ENCODE results near the gene ADCY9. TPM values are rescaled to one million over a fixed set of nuclear protein-coding genes. Genes with fewer than 3 reads are reported as not detected.
"Not testable (repeated sequence)": the region's sequence is repeated elsewhere in the genome, so short reads cannot be mapped to it uniquely, and the experiment has no call there.

The ADCY9 gene
- total and polyA plus RNA-seq, 2 donors (not counting 1 experiment from before 2014, with no cell fraction given), result 1.7 to 2.1 TPM

- H3K4me3 Mint-ChIP-seq, result peak overlapping the region; percentile 69
- CTCF ChIA-PET, result interaction anchor here (1.0 kb wide), 2 partner anchors 9 to 291 kb away, joined by 3 read pairs; no protein-coding TSS in a partner anchor
- H3K4me1 Mint-ChIP-seq, result peaks cover 18% of the 10 kb centered on the region
- TF ChIP-seq EZH2 (IDR thresholded peaks at IDR 0.05; ENCODE audit: borderline replicate concordance, insufficient read depth, low read depth, low read length, poor library complexity, severe bottlenecking) (no peak), CTCF (IDR thresholded peaks at IDR 0.05) (no peak)
- H3K27ac Mint-ChIP-seq, result peak overlapping the region; percentile 73
- H3K4me3 ChIP-seq (ENCODE audit: control extremely low read depth in 1 of 5, extremely low read depth in 1 of 5, insufficient read depth in 1 of 5, low read depth in 2 of 5, low read length in 4 of 5), result no peak overlapping the region
- WGBS (ENCODE audit: insufficient coverage), result 33% methylated on average over 17 of the region's 17 CpGs
- peak; percentile 72 for DNase-seq
- H3K9me3 Mint-ChIP-seq (ENCODE audit: insufficient read depth), result no peaks in the 10 kb centered on the region
- H4K20me1 ChIP-seq (ENCODE audit: control insufficient read depth, insufficient read depth, low read length, poor library complexity, severe bottlenecking), result no peaks in the 10 kb centered on the region
- no peak overlapping the region for H3K9ac ChIP-seq (ENCODE audit: low read length)
- no peaks in the 10 kb centered on the region for H3K36me3 ChIP-seq (replicated peaks in 1 of 2; ENCODE audit: control extremely low read depth in 1 of 2, control insufficient read depth in 1 of 2, extremely low read depth in 1 of 2, insufficient read depth in 2 of 2, low read length in 1 of 2)
- intact Hi-C loops (cut with micrococcal nuclease), result no loop called here
- H3K79me2 ChIP-seq (ENCODE audit: control insufficient read depth, insufficient read depth, low read length), result no peaks in the 10 kb centered on the region
- H3K27ac ChIP-seq (ENCODE audit: low read length in 2 of 2), result no peak overlapping the region
- H3K4me2 ChIP-seq (replicated peaks; ENCODE audit: low read depth, low read length, poor library complexity, severe bottlenecking), result peak overlapping the region; percentile 46
- peaks cover 0 to 10% (median 1%) of the 10 kb centered on the region in 4 experiments for H3K27me3 ChIP-seq (replicated peaks in 1 of 4; ENCODE audit: control extremely low read depth in 1 of 4, control insufficient read depth in 3 of 4, insufficient read depth in 4 of 4, low read length in 3 of 4)
- peak; percentile 41 for ATAC-seq (ENCODE audit: low read depth)
- H3K27me3 Mint-ChIP-seq, result peaks cover 25% of the 10 kb centered on the region
- POLR2A ChIA-PET, result no interaction called here
- peaks cover 11 to 15% of the 10 kb centered on the region in 2 donors for H3K4me1 ChIP-seq (ENCODE audit: control insufficient read depth in 2 of 2, insufficient read depth in 2 of 2, low read length in 2 of 2)
- H2AFZ ChIP-seq (ENCODE audit: insufficient read depth, low read depth, low read length, poor library complexity, severe bottlenecking), result peak overlapping the region; percentile 69
- H3K9me3 ChIP-seq (ENCODE audit: control extremely low read depth in 1 of 3, control insufficient read depth in 2 of 3, insufficient read depth in 1 of 3, low read length in 2 of 3), result peaks cover 0 to 16% (median 0%) of the 10 kb centered on the region in 3 donors
These were observed 153.0 kb downstream of the ADCY9 start for GRCh38 chr16:3963203-3963602.

- ATAC-seq (ENCODE audit: low read depth) (no peak), DNase-seq (no peak)
- Mint-ChIP-seq H3K27ac (no peak overlapping the region), H3K4me1 (peaks cover 18% of the 10 kb centered on the region), H3K27me3 (peaks cover 34% of the 10 kb centered on the region), H3K9me3 (ENCODE audit: insufficient read depth) (no peaks in the 10 kb centered on the region), H3K4me3 (no peak overlapping the region)
- WGBS (ENCODE audit: insufficient coverage), result 96% methylated on average over 7 of the region's 11 CpGs
- Histone ChIP-seq H3K9me3 (ENCODE audit: control extremely low read depth in 1 of 3, control insufficient read depth in 2 of 3, insufficient read depth in 1 of 3, low read length in 2 of 3) (peaks cover 0 to 11% (median 0%) of the 10 kb centered on the region in 3 donors), H3K27ac (ENCODE audit: low read length in 2 of 2) (no peak overlapping the region), H3K36me3 (replicated peaks in 1 of 2; ENCODE audit: control extremely low read depth in 1 of 2, control insufficient read depth in 1 of 2, extremely low read depth in 1 of 2, insufficient read depth in 2 of 2, low read length in 1 of 2) (no peaks in the 10 kb centered on the region), H3K4me1 (ENCODE audit: control insufficient read depth in 2 of 2, insufficient read depth in 2 of 2, low read length in 2 of 2) (peaks cover 11 to 15% of the 10 kb centered on the region in 2 donors), H3K79me2 (ENCODE audit: control insufficient read depth, insufficient read depth, low read length) (no peaks in the 10 kb centered on the region), H3K4me2 (replicated peaks; ENCODE audit: low read depth, low read length, poor library complexity, severe bottlenecking) (no peak overlapping the region), H4K20me1 (ENCODE audit: control insufficient read depth, insufficient read depth, low read length, poor library complexity, severe bottlenecking) (no peaks in the 10 kb centered on the region), H3K9ac (ENCODE audit: low read length) (no peak overlapping the region), H2AFZ (ENCODE audit: insufficient read depth, low read depth, low read length, poor library complexity, severe bottlenecking) (no peak overlapping the region), H3K4me3 (ENCODE audit: control extremely low read depth in 1 of 5, extremely low read depth in 1 of 5, insufficient read depth in 1 of 5, low read depth in 2 of 5, low read length in 4 of 5) (no peak overlapping the region), H3K27me3 (replicated peaks in 1 of 4; ENCODE audit: control extremely low read depth in 1 of 4, control insufficient read depth in 3 of 4, insufficient read depth in 4 of 4, low read length in 3 of 4) (peaks cover 0 to 22% (median 3%) of the 10 kb centered on the region in 4 experiments)
- intact Hi-C loops (cut with micrococcal nuclease), result no loop called here
- ChIA-PET POLR2A (no interaction called here), CTCF (no interaction called here)
- TF ChIP-seq EZH2 (IDR thresholded peaks at IDR 0.05; ENCODE audit: borderline replicate concordance, insufficient read depth, low read depth, low read length, poor library complexity, severe bottlenecking), result no peak
- no peak for TF ChIP-seq CTCF (IDR thresholded peaks at IDR 0.05)
These were observed 154.8 kb downstream of the ADCY9 start for GRCh38 chr16:3961449-3961849.

GRCh38 chr16:3959926-3960590, 156.2 kb downstream of the ADCY9 start:
- 93% methylated on average over 11 of the region's 14 CpGs for WGBS (ENCODE audit: insufficient coverage)
- H3K9me3 ChIP-seq (ENCODE audit: control extremely low read depth in 1 of 3, control insufficient read depth in 2 of 3, insufficient read depth in 1 of 3, low read length in 2 of 3); DNase-seq; H3K9me3 Mint-ChIP-seq (ENCODE audit: insufficient read depth); H4K20me1 ChIP-seq (ENCODE audit: control insufficient read depth, insufficient read depth, low read length, poor library complexity, severe bottlenecking); H3K36me3 ChIP-seq (replicated peaks in 1 of 2; ENCODE audit: control extremely low read depth in 1 of 2, control insufficient read depth in 1 of 2, extremely low read depth in 1 of 2, insufficient read depth in 2 of 2, low read length in 1 of 2); H3K79me2 ChIP-seq (ENCODE audit: control insufficient read depth, insufficient read depth, low read length); POLR2A ChIA-PET; H3K9ac ChIP-seq (ENCODE audit: low read length); H3K27ac Mint-ChIP-seq; intact Hi-C loops (cut with micrococcal nuclease); H3K27ac ChIP-seq (ENCODE audit: low read length in 2 of 2); CTCF ChIA-PET; H3K4me3 Mint-ChIP-seq; ATAC-seq (ENCODE audit: low read depth); H2AFZ ChIP-seq (ENCODE audit: insufficient read depth, low read depth, low read length, poor library complexity, severe bottlenecking): not testable (repeated sequence)
- H3K4me3 ChIP-seq (ENCODE audit: control extremely low read depth in 1 of 5, extremely low read depth in 1 of 5, insufficient read depth in 1 of 5, low read depth in 2 of 5, low read length in 4 of 5), result peak overlapping the region in 1 of 5 experiments; percentile 19
- Mint-ChIP-seq H3K4me1 (peaks cover 18% of the 10 kb centered on the region), H3K27me3 (peaks cover 44% of the 10 kb centered on the region)
- H3K4me2 ChIP-seq (replicated peaks; ENCODE audit: low read depth, low read length, poor library complexity, severe bottlenecking), result peak overlapping the region; percentile 56
- peaks cover 11 to 15% of the 10 kb centered on the region in 2 donors for H3K4me1 ChIP-seq (ENCODE audit: control insufficient read depth in 2 of 2, insufficient read depth in 2 of 2, low read length in 2 of 2)
- H3K27me3 ChIP-seq (replicated peaks in 1 of 4; ENCODE audit: control extremely low read depth in 1 of 4, control insufficient read depth in 3 of 4, insufficient read depth in 4 of 4, low read length in 3 of 4), result peaks cover 0 to 22% (median 5%) of the 10 kb centered on the region in 4 experiments

Data from B cell (primary cell).